Vagina (tissue), 2 donors: ENCODE measurements around the gene SOX15. TPM values are rescaled to one million over a fixed set of nuclear protein-coding genes. Genes with fewer than 3 reads are reported as not detected.

ENCODE experiments used
- DNase-seq, 2 donors: peaks; one replicate each; pipeline ENCODE4 v3.0.0-alpha.2; 2017; ENCODE audit errors: extremely low spot score in 2 of 2
- H3K27ac ChIP-seq: fragments of 200-600 bp; sonication (generic); one replicate; pipeline ENCODE4 v1.5.1; 2019
- H3K27me3 ChIP-seq: fragments of 200-600 bp; sonication (generic); one replicate; pipeline ENCODE4 v1.5.1; 2019
- H3K36me3 ChIP-seq, 2 donors: fragments of 200-600 bp; sonication (generic); one replicate each; pipeline ENCODE4 v1.5.1; 2017 to 2019
- H3K4me1 ChIP-seq: fragments of 200-600 bp; sonication (generic); one replicate; pipeline ENCODE4 v1.5.1; 2019
- H3K4me3 ChIP-seq, 2 donors: fragments of 200-600 bp; sonication (generic); 1 replicate in 1 of 2; 2 replicates in 1 of 2; pipeline ENCODE4 v1.5.1; 2016 to 2019
- H3K9me3 ChIP-seq: fragments of 200-600 bp; sonication (generic); one replicate; pipeline ENCODE4 v1.5.1; 2019
- CTCF ChIP-seq, 3 experiments: fragments of 450-650 bp in 2 of 3; fragments of 200-600 bp in 1 of 3; sonication (generic) in 1 of 3; IDR thresholded peaks; one replicate each; pipeline ENCODE4 v1.5.1; 2017 to 2019; ENCODE audit warnings: antibody characterized with exemption in 3 of 3, mild to moderate bottlenecking in 2 of 3, moderate library complexity in 2 of 3
- POLR2A ChIP-seq, 2 donors: fragments of 450-650 bp; IDR thresholded peaks; one replicate each; pipeline ENCODE4 v1.6.1; 2017; ENCODE audit warnings: antibody characterized with exemption in 2 of 2, mild to moderate bottlenecking in 2 of 2, moderate library complexity in 2 of 2
- POLR2AphosphoS5 ChIP-seq, 2 donors: sonication (generic); formaldehyde crosslinking; IDR thresholded peaks; one replicate each; pipeline ENCODE4 v1.9.0; 2017; ENCODE audit warnings: antibody characterized with exemption in 2 of 2, mild to moderate bottlenecking in 2 of 2, low read depth in 1 of 2; ENCODE audit not compliant: insufficient read depth in 1 of 2
- intact Hi-C: fragments of 100-400 bp; cut with DNase I; formaldehyde crosslinking; loops from one replicate; pipeline ENCODE4 v1.15.1; 2023
- total RNA-seq: library from RNA; depleted of rRNA; stranded (reverse); fragments of >200 nt; gene quantifications from one replicate; pipeline ENCODE4 v1.2.3, GENCODE V29; 2016

SOX15 gene
- total RNA-seq, 1 donor from 2014 or later, result 44.4 TPM

DNA sequence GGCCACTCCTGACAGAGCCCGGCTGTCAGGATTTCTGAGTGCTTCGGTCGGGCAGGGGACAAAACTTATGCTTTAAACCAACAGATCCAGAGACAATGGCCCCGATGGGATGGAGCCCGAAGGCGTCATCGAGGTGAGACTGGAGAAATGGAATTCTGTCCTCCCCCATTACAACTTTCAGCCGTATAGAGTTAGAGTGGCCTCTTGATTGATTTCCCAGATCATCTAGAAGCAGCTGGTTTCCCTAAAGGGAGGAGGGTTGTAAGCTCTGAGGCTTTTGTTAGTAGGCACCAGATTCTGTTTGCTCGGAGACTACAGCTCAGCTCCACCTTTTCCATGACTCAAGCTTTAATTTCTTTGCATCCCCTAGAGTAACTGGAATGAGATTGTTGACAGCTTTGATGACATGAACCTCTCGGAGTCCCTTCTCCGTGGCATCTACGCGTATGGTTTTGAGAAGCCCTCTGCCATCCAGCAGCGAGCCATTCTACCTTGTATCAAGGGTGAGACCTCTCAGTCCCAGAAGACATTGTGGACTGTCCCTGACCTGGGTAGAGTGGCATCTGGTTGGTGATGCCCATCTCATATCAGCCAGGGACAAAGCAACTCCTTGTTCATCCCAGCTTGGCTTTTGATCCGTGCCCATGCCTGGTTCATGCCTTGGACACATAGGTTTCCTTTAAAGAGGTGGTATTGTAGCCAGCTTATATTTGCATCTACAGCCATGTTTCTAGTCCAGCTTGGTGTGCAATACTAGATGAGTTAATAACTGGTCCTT, 15.5 kb downstream of the SOX15 start:
- Histone ChIP-seq H3K4me3 (peak overlapping the region; percentile 97 to 100), H3K36me3 (peaks cover 6 to 70% of the 10 kb centered on the region in 2 donors), H3K9me3 (no peaks in the 10 kb centered on the region), H3K4me1 (peaks cover 41% of the 10 kb centered on the region), H3K27ac (peak overlapping the region; percentile 99), H3K27me3 (no peaks in the 10 kb centered on the region)
- intact Hi-C loops, result no loop called here
- DNase-seq, result peak in 1 of 2 donors; percentile 88
- TF ChIP-seq POLR2A (IDR thresholded peaks at IDR 0.05) (no peak), CTCF (IDR thresholded peaks at IDR 0.05) (no peak), POLR2AphosphoS5 (IDR thresholded peaks at IDR 0.05; ENCODE audit: insufficient read depth in 1 of 2, low read depth in 1 of 2) (no peak)

DNA sequence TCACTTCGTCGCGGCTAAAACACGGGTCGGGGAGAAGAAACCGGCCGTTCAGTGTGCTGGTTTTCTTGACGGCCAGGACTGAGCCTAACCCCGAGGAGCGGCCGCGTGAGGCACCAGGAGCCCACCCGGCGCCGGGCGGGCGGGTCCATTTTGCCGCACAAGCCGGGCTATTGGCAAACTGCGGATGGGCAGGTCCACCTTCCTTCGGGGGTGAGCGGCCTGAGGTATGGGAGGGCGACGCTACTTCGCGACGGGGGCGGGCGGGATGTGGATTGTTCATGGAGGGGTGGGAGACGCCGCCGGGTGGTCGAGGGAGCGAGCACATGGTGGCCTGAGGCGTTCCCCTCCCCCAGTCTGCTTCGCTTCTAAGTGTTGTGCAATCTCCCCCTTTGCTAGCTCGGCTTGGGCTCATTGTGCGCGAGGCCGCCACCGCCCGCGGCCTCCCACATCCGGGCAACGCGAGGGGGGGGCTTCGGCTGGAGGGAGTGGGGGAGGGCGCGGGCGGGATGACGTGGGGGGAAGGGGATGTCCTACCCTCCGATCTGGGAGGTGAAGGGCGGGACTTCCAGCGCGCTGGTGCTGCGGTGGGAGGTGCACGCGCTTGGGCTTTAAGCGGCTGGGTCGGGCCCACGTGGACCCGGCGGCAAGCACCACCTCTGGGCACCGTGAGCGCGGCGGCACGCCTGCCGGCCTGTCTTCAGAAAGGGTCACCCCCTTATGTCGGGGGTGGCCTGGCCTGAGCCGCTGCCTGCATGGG, 16.4 kb downstream of the SOX15 start:
- DNase-seq, result peak in 1 of 2 donors; percentile 95
- H3K27me3 ChIP-seq, result no peaks in the 10 kb centered on the region
- H3K36me3 ChIP-seq, result peaks cover 6 to 65% of the 10 kb centered on the region in 2 donors
- peak overlapping the region; percentile 99 for H3K27ac ChIP-seq
- H3K4me1 ChIP-seq, result peaks cover 32% of the 10 kb centered on the region
- no peaks in the 10 kb centered on the region for H3K9me3 ChIP-seq
- intact Hi-C loops, result no loop called here
- peak overlapping the region; percentile 97 to 100 for H3K4me3 ChIP-seq
- peak; percentile 29 to 88 for TF ChIP-seq POLR2AphosphoS5 (IDR thresholded peaks at IDR 0.05; ENCODE audit: insufficient read depth in 1 of 2, low read depth in 1 of 2)
- no peak for TF ChIP-seq POLR2A (IDR thresholded peaks at IDR 0.05)

GRCh38 chr17:7572588-7573323, 17.1 kb downstream of the SOX15 start:
- Histone ChIP-seq H3K9me3 (no peaks in the 10 kb centered on the region), H3K27ac (peak overlapping the region; percentile 99), H3K4me1 (peaks cover 32% of the 10 kb centered on the region), H3K27me3 (no peaks in the 10 kb centered on the region), H3K4me3 (peak overlapping the region; percentile 97 to 100), H3K36me3 (peaks cover 6 to 57% of the 10 kb centered on the region in 2 donors)
- peak; percentile 100 for DNase-seq
- TF ChIP-seq POLR2A (IDR thresholded peaks at IDR 0.05), result peak; percentile 79 to 98
- TF ChIP-seq POLR2AphosphoS5 (IDR thresholded peaks at IDR 0.05; ENCODE audit: insufficient read depth in 1 of 2, low read depth in 1 of 2), result peak; percentile 99
- TF ChIP-seq CTCF (IDR thresholded peaks at IDR 0.05), result no peak
- intact Hi-C loops, result no loop called here

GRCh38 chr17:7572338-7572587, 17.6 kb downstream of the SOX15 start:
- TF ChIP-seq POLR2A (IDR thresholded peaks at IDR 0.05), result peak in 1 of 2 donors; percentile 7
- TF ChIP-seq POLR2AphosphoS5 (IDR thresholded peaks at IDR 0.05; ENCODE audit: insufficient read depth in 1 of 2, low read depth in 1 of 2), result no peak
- peak overlapping the region; percentile 70 for H3K27ac ChIP-seq
- H3K9me3 ChIP-seq, result no peaks in the 10 kb centered on the region
- peaks cover 32% of the 10 kb centered on the region for H3K4me1 ChIP-seq
- no peaks in the 10 kb centered on the region for H3K27me3 ChIP-seq
- intact Hi-C loops, result no loop called here
- DNase-seq, result no peak
- peak overlapping the region; percentile 37 to 97 for H3K4me3 ChIP-seq
- peaks cover 3 to 54% of the 10 kb centered on the region in 2 donors for H3K36me3 ChIP-seq

DNA sequence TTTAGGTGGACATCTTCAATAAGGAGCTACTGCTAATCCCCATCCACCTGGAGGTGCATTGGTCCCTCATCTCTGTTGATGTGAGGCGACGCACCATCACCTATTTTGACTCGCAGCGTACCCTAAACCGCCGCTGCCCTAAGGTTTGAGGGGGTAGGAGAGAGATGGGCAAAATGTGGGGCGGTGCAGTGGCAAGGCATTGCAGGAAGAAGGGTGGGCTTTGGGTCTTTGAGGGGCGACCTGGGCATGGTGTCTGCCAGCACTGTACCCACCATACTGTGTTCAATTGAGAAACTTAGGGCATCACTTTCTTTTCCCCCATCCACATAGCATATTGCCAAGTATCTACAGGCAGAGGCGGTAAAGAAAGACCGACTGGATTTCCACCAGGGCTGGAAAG, 19.5 kb downstream of the SOX15 start:
- no peaks in the 10 kb centered on the region for H3K27me3 ChIP-seq
- intact Hi-C loops, result no loop called here
- no peak overlapping the region for H3K27ac ChIP-seq
- H3K4me3 ChIP-seq, result no peak overlapping the region
- H3K36me3 ChIP-seq, result peaks cover 2 to 52% of the 10 kb centered on the region in 2 donors
- peaks cover 21% of the 10 kb centered on the region for H3K4me1 ChIP-seq
- TF ChIP-seq POLR2A (IDR thresholded peaks at IDR 0.05) (no peak), CTCF (IDR thresholded peaks at IDR 0.05) (no peak)
- peak in 1 of 2 donors; percentile 83 for DNase-seq
- H3K9me3 ChIP-seq, result no peaks in the 10 kb centered on the region
